WTC11 (cell line): Measurements from ENCODE around the gene RAB3IL1. TPM values are rescaled to one million over a fixed set of nuclear protein-coding genes. Genes with fewer than 3 reads are reported as not detected.

Experiments
- ATAC-seq: fragments of 200-7000 bp; cut with Tn5 transposase; 2 replicates; pipeline ENCODE4 v1.10.0; 2021; ENCODE audit warnings: mild to moderate bottlenecking, moderate library complexity
- CTCF ChIA-PET: fragments of 300-600 bp; sonication (Branson Sonifier 250); formaldehyde crosslinking; loops from one replicate; lab custom pipeline; 2021; ENCODE audit warnings: antibody characterized with exemption; lab: Charles Lee
- POLR2A ChIA-PET: fragments of 350-600 bp; sonication (Branson Sonifier 250); formaldehyde crosslinking; loops from one replicate; lab custom pipeline; 2021; ENCODE audit warnings: antibody characterized with exemption; lab: Charles Lee
- DNase-seq: peaks from one replicate; pipeline ENCODE4 v3.0.0; 2021; ENCODE audit warnings: low spot score
- H3K27ac Mint-ChIP-seq: 2 replicates; pipeline ENCODE4 v1.8.0; 2021; ENCODE audit warnings: mixed read lengths
- H3K27me3 Mint-ChIP-seq: 2 replicates; pipeline ENCODE4 v1.8.0; 2021; ENCODE audit warnings: low read depth, mild to moderate bottlenecking, moderate library complexity, mixed read lengths
- H3K36me3 Mint-ChIP-seq: 2 replicates; pipeline ENCODE4 v1.8.0; 2021; ENCODE audit warnings: mixed read lengths
- H3K4me1 Mint-ChIP-seq: 2 replicates; pipeline ENCODE4 v1.8.0; 2022; ENCODE audit warnings: mixed read lengths
- H3K4me3 Mint-ChIP-seq: 2 replicates; pipeline ENCODE4 v1.8.0; 2021; ENCODE audit warnings: mild to moderate bottlenecking, moderate library complexity, mixed read lengths
- H3K9me3 Mint-ChIP-seq: 2 replicates; pipeline ENCODE4 v1.8.0; 2021; ENCODE audit warnings: mixed read lengths
- ATF1 ChIP-seq: sonication (generic); formaldehyde crosslinking; IDR thresholded peaks from 2 replicates; pipeline ENCODE4 v1.8.1; 2023; ENCODE audit warnings: mild to moderate bottlenecking, moderate library complexity, missing genetic modification reagents
- CREB1 ChIP-seq: sonication (generic); formaldehyde crosslinking; IDR thresholded peaks from 2 replicates; pipeline ENCODE4 v1.8.0; 2023; ENCODE audit warnings: mild to moderate bottlenecking, missing genetic modification reagents
- ELF4 ChIP-seq: sonication (generic); formaldehyde crosslinking; IDR thresholded peaks from 2 replicates; pipeline ENCODE4 v1.8.1; 2022; ENCODE audit warnings: low read depth, mild to moderate bottlenecking, moderate library complexity, missing genetic modification reagents
- ERG ChIP-seq: fragments of 250-450 bp; sonication (Bioruptor Pico); IDR thresholded peaks from 2 replicates; pipeline ENCODE4 v1.8.0; 2021; ENCODE audit warnings: mild to moderate bottlenecking
- GRHL2 ChIP-seq: fragments of 250-450 bp; sonication (Bioruptor Pico); IDR thresholded peaks from 2 replicates; pipeline ENCODE4 v1.8.0; 2022; ENCODE audit warnings: mild to moderate bottlenecking, moderate library complexity; ENCODE audit not compliant: insufficient replicate concordance, severe bottlenecking
- GTF2I ChIP-seq: fragments of 250-450 bp; sonication (Bioruptor Pico); conservative IDR thresholded peaks from 2 replicates; pipeline ENCODE4 v1.4.0; 2021; ENCODE audit warnings: mild to moderate bottlenecking
- IRF2 ChIP-seq: sonication (generic); formaldehyde crosslinking; IDR thresholded peaks from 2 replicates; pipeline ENCODE4 v1.8.0; 2022; ENCODE audit warnings: low read depth, missing genetic modification reagents, borderline replicate concordance
- JUN ChIP-seq: sonication (generic); formaldehyde crosslinking; IDR thresholded peaks from 2 replicates; pipeline ENCODE4 v1.8.0; 2023; ENCODE audit warnings: mild to moderate bottlenecking, missing genetic modification reagents
- NFATC4 ChIP-seq: fragments of 250-450 bp; sonication (Bioruptor Pico); IDR thresholded peaks from 2 replicates; pipeline ENCODE4 v1.9.0; 2021; ENCODE audit warnings: mild to moderate bottlenecking
- NFE2L1 ChIP-seq: sonication (generic); formaldehyde crosslinking; IDR thresholded peaks from 2 replicates; pipeline ENCODE4 v1.8.1; 2023; ENCODE audit warnings: missing genetic modification reagents
- RORB ChIP-seq: fragments of 250-450 bp; sonication (Bioruptor Pico); IDR thresholded peaks from 2 replicates; pipeline ENCODE4 v1.9.0; 2021; ENCODE audit warnings: mild to moderate bottlenecking
- TP53 ChIP-seq: sonication (generic); formaldehyde crosslinking; IDR thresholded peaks from 2 replicates; pipeline ENCODE4 v1.8.1; 2023; ENCODE audit warnings: mild to moderate bottlenecking, missing genetic modification reagents
- ZNF219 ChIP-seq: sonication (generic); formaldehyde crosslinking; IDR thresholded peaks from 2 replicates; pipeline ENCODE4 v1.8.0; 2023; ENCODE audit warnings: missing genetic modification reagents, mild to moderate bottlenecking, borderline replicate concordance
- ZNF263 ChIP-seq: sonication (generic); formaldehyde crosslinking; IDR thresholded peaks from 2 replicates; pipeline ENCODE4 v1.8.1; 2022; ENCODE audit warnings: low read depth, mild to moderate bottlenecking, moderate library complexity, missing genetic modification reagents
- ZNF396 ChIP-seq: fragments of 250-450 bp; sonication (Bioruptor Pico); IDR thresholded peaks from 2 replicates; pipeline ENCODE4 v1.8.0; 2021; ENCODE audit warnings: mild to moderate bottlenecking, moderate library complexity, borderline replicate concordance
- ZNF423 ChIP-seq: fragments of 250-450 bp; sonication (Bioruptor Pico); IDR thresholded peaks from 2 replicates; pipeline ENCODE4 v2.1.2; 2022; ENCODE audit warnings: mild to moderate bottlenecking, moderate library complexity
- ZNF512 ChIP-seq: sonication (generic); formaldehyde crosslinking; IDR thresholded peaks from 2 replicates; pipeline ENCODE4 v1.8.1; 2022; ENCODE audit warnings: missing genetic modification reagents, borderline replicate concordance
- ZSCAN18 ChIP-seq: fragments of 250-450 bp; sonication (Bioruptor Pico); IDR thresholded peaks from 2 replicates; pipeline ENCODE4 v2.1.2; 2022; ENCODE audit warnings: mild to moderate bottlenecking, moderate library complexity
- total RNA-seq: library from RNA; stranded (reverse); gene quantifications from 3 replicates; pipeline ENCODE4 v1.2.3, GENCODE V29; 2021
- TF ChIP-seq, protein P1 (sequence below): sonication (generic); formaldehyde crosslinking; IDR thresholded peaks from 2 replicates; pipeline ENCODE4 v1.8.1; 2023; ENCODE audit warnings: mild to moderate bottlenecking, missing genetic modification reagents, moderate library complexity
- TF ChIP-seq, protein P2 (sequence below): sonication (generic); formaldehyde crosslinking; IDR thresholded peaks from 2 replicates; pipeline ENCODE4 v1.8.1; 2023; ENCODE audit warnings: mild to moderate bottlenecking, missing genetic modification reagents
- TF ChIP-seq, protein P3 (sequence below): fragments of 250-450 bp; sonication (Bioruptor Pico); IDR thresholded peaks from 2 replicates; pipeline ENCODE4 v1.9.0; 2021; ENCODE audit warnings: mild to moderate bottlenecking
- TF ChIP-seq, protein P4 (sequence below): sonication (generic); formaldehyde crosslinking; IDR thresholded peaks from 2 replicates; pipeline ENCODE4 v1.8.1; 2023; ENCODE audit warnings: mild to moderate bottlenecking, moderate library complexity, missing genetic modification reagents

The RAB3IL1 gene
- total RNA-seq, 1 experiment from 2014 or later, result 7.2 TPM

GRCh38 chr11:61927501-61927900 lies 10.1 kb upstream of the RAB3IL1 start:
- H3K9me3 Mint-ChIP-seq, result no peaks in the 10 kb centered on the region; the same call in 1 of the 2 replicates
- H3K4me3 Mint-ChIP-seq, result no peak overlapping the region
- peaks cover 39% of the 10 kb centered on the region for H3K4me1 Mint-ChIP-seq
- ATAC-seq (no peak), DNase-seq (no peak)
- H3K27ac Mint-ChIP-seq, result no peak overlapping the region
- H3K27me3 Mint-ChIP-seq, result no peaks in the 10 kb centered on the region; the same call in 1 of the 2 replicates
- no peaks in the 10 kb centered on the region for H3K36me3 Mint-ChIP-seq
- ChIA-PET POLR2A (no interaction called here), CTCF (interaction anchor here (1.1 kb wide), 1 partner anchor 181 kb away, joined by 4 read pairs; no protein-coding TSS in a partner anchor)
- no peak for TF ChIP-seq GTF2I (CRISPR knock-in tag)
- TF ChIP-seq, protein P1, sequence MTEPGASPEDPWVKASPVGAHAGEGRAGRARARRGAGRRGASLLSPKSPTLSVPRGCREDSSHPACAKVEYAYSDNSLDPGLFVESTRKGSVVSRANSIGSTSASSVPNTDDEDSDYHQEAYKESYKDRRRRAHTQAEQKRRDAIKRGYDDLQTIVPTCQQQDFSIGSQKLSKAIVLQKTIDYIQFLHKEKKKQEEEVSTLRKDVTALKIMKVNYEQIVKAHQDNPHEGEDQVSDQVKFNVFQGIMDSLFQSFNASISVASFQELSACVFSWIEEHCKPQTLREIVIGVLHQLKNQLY (CRISPR knock-in tag), result no peak

DNA sequence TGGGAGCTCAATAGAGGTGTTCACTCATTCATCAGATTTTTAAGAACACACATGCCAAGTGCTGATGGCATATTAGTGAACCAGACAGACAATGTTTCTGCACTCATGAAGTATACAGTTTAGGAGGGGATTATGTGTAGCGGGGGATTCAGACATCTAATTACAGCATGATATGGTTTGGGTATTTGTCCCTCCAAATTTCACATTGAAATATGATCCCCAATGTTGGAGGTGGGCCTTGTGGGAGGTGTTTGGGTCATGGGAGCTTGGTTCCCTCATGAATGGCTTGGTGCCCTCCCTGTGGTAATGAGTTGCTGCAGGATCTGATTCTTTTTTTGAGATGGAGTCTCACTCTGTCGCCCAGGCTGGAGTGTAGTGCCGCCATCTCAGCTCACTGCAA lies 8.9 kb upstream of the RAB3IL1 start:
- H3K27ac Mint-ChIP-seq, result no peak overlapping the region
- H3K27me3 Mint-ChIP-seq, result no peaks in the 10 kb centered on the region; the same call in 1 of the 2 replicates
- CTCF ChIA-PET, result interaction anchor here (0.7 to 5.3 kb wide), 7 partner anchors 20 to 480 kb away, joined by 3 to 95 read pairs (median 4); partner anchors contain the start of gene BEST1
- H3K36me3 Mint-ChIP-seq, result no peaks in the 10 kb centered on the region
- no peak overlapping the region for H3K4me3 Mint-ChIP-seq
- no peak for DNase-seq
- peaks cover 41% of the 10 kb centered on the region for H3K4me1 Mint-ChIP-seq
- TF ChIP-seq, protein P2, sequence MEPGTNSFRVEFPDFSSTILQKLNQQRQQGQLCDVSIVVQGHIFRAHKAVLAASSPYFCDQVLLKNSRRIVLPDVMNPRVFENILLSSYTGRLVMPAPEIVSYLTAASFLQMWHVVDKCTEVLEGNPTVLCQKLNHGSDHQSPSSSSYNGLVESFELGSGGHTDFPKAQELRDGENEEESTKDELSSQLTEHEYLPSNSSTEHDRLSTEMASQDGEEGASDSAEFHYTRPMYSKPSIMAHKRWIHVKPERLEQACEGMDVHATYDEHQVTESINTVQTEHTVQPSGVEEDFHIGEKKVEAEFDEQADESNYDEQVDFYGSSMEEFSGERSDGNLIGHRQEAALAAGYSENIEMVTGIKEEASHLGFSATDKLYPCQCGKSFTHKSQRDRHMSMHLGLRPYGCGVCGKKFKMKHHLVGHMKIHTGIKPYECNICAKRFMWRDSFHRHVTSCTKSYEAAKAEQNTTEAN (CRISPR knock-in tag), result no peak
- TF ChIP-seq ZNF423, result no peak
- no peak for TF ChIP-seq ERG
- TF ChIP-seq CREB1 (CRISPR knock-in tag), result no peak
- TF ChIP-seq, all 79 proteins: peak for 0
- POLR2A ChIA-PET, result interaction anchor here (1.1 kb wide), 1 partner anchor 41 kb away, joined by 3 read pairs; the partner anchor contains the start of gene FTH1
- ATAC-seq, result no peak
- H3K9me3 Mint-ChIP-seq, result no peaks in the 10 kb centered on the region; the same call in 1 of the 2 replicates

- Mint-ChIP-seq H3K4me3 (no peak overlapping the region), H3K27ac (no peak overlapping the region), H3K9me3 (no peaks in the 10 kb centered on the region), H3K27me3 (no peaks in the 10 kb centered on the region), H3K36me3 (no peaks in the 10 kb centered on the region), H3K4me1 (peaks cover 41% of the 10 kb centered on the region)
- ChIA-PET CTCF (interaction anchor here (0.7 to 5.3 kb wide), 7 partner anchors 20 to 480 kb away, joined by 3 to 95 read pairs (median 4); partner anchors contain the start of gene BEST1), POLR2A (interaction anchor here (0.6 to 1.4 kb wide), 3 partner anchors 21 to 42 kb away, joined by 3 read pairs; partner anchors contain the start of gene FTH1)
- no peak for DNase-seq
- no peak for ATAC-seq
- TF ChIP-seq GRHL2 (CRISPR knock-in tag), result no peak
- TF ChIP-seq, protein P3, sequence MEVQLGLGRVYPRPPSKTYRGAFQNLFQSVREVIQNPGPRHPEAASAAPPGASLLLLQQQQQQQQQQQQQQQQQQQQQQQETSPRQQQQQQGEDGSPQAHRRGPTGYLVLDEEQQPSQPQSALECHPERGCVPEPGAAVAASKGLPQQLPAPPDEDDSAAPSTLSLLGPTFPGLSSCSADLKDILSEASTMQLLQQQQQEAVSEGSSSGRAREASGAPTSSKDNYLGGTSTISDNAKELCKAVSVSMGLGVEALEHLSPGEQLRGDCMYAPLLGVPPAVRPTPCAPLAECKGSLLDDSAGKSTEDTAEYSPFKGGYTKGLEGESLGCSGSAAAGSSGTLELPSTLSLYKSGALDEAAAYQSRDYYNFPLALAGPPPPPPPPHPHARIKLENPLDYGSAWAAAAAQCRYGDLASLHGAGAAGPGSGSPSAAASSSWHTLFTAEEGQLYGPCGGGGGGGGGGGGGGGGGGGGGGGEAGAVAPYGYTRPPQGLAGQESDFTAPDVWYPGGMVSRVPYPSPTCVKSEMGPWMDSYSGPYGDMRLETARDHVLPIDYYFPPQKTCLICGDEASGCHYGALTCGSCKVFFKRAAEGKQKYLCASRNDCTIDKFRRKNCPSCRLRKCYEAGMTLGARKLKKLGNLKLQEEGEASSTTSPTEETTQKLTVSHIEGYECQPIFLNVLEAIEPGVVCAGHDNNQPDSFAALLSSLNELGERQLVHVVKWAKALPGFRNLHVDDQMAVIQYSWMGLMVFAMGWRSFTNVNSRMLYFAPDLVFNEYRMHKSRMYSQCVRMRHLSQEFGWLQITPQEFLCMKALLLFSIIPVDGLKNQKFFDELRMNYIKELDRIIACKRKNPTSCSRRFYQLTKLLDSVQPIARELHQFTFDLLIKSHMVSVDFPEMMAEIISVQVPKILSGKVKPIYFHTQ, result no peak
- no peak for TF ChIP-seq ATF1 (CRISPR knock-in tag)
- no peak for TF ChIP-seq ELF4
- no peak for TF ChIP-seq NFATC4 (CRISPR knock-in tag)
- TF ChIP-seq, protein P4, sequence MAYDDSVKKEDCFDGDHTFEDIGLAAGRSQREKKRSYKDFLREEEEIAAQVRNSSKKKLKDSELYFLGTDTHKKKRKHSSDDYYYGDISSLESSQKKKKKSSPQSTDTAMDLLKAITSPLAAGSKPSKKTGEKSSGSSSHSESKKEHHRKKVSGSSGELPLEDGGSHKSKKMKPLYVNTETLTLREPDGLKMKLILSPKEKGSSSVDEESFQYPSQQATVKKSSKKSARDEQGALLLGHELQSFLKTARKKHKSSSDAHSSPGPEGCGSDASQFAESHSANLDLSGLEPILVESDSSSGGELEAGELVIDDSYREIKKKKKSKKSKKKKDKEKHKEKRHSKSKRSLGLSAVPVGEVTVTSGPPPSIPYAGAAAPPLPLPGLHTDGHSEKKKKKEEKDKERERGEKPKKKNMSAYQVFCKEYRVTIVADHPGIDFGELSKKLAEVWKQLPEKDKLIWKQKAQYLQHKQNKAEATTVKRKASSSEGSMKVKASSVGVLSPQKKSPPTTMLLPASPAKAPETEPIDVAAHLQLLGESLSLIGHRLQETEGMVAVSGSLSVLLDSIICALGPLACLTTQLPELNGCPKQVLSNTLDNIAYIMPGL (CRISPR knock-in tag), result no peak
- no peak for TF ChIP-seq ZNF219 (CRISPR knock-in tag)
- no peak for TF ChIP-seq NFE2L1 (CRISPR knock-in tag)
- no peak for TF ChIP-seq RORB (CRISPR knock-in tag)
- no peak for TF ChIP-seq ZNF396
- TF ChIP-seq ZSCAN18, result no peak
- no peak for TF ChIP-seq ZNF263 (CRISPR knock-in tag)
- no peak for TF ChIP-seq TP53 (CRISPR knock-in tag)
- no peak for TF ChIP-seq IRF2 (CRISPR knock-in tag)
- TF ChIP-seq JUN (CRISPR knock-in tag), result no peak
- TF ChIP-seq ZNF512 (CRISPR knock-in tag), result no peak
Observed at GRCh38 chr11:61925736-61926135, 8.4 kb upstream of the RAB3IL1 start.
